Astrocyte of the cerebellum (primary cell): ENCODE results near the gene MPC1.
"Not testable (repeated sequence)": the region's sequence is repeated elsewhere in the genome, so short reads cannot be mapped to it uniquely, and the experiment has no call there.

ENCODE experiments used
- DNase-seq: peaks from one replicate; pipeline ENCODE4 v3.0.0-alpha.2; 2011; ENCODE audit warnings: low read depth
- H3K4me3 ChIP-seq: 2 replicates; pipeline ENCODE4 v1.5.1; 2011; ENCODE audit warnings: mild to moderate bottlenecking, low read depth, low read length, moderate library complexity
- CTCF ChIP-seq: IDR thresholded peaks from 2 replicates; pipeline ENCODE4 v1.5.1; 2012; ENCODE audit warnings: low read length, low read depth, moderate library complexity, mild to moderate bottlenecking; ENCODE audit errors: missing control alignments
- in situ Hi-C: cut with HindIII; loops from 2 replicates; pipeline ENCODE4 v1.10.0; 2017; ENCODE audit warnings: low sequenced_read_pairs

Gene MPC1

GRCh38 chr6:166408936-166409755 lies 26.4 kb upstream of the MPC1 start:
- TF ChIP-seq CTCF = no peak
- no peak for DNase-seq
- in situ Hi-C loops = no loop called here

GRCh38 chr6:166406197-166406596 lies 23.5 kb upstream of the MPC1 start:
- H3K4me3 ChIP-seq = no peak overlapping the region
- DNase-seq = no peak
- in situ Hi-C loops = no loop called here
- no peak for TF ChIP-seq CTCF

More at GRCh38 chr6:166408936-166409755, 26.4 kb upstream of the MPC1 start:
- H3K4me3 ChIP-seq = no peak overlapping the region

GRCh38 chr6:166405386-166405785 lies 22.6 kb upstream of the MPC1 start:
- TF ChIP-seq CTCF = no peak
- H3K4me3 ChIP-seq = no peak overlapping the region
- DNase-seq = no peak
- in situ Hi-C loops = no loop called here

GRCh38 chr6:166402582-166403277 lies 20.0 kb upstream of the MPC1 start:
- no peak overlapping the region for H3K4me3 ChIP-seq
- no peak for TF ChIP-seq CTCF
- DNase-seq = no peak
- in situ Hi-C loops = no loop called here

GRCh38 chr6:166400649-166401250 lies 18.0 kb upstream of the MPC1 start:
- H3K4me3 ChIP-seq, in situ Hi-C loops: not testable (repeated sequence)
- TF ChIP-seq CTCF = peak; percentile 70
- DNase-seq = peak; percentile 65

GRCh38 chr6:166400181-166400580 lies 17.4 kb upstream of the MPC1 start:
- no peak for DNase-seq
- no peak for TF ChIP-seq CTCF
- in situ Hi-C loops = no loop called here
- H3K4me3 ChIP-seq = no peak overlapping the region
